ENCODE data around the gene ADNP. TPM values are rescaled to one million over a fixed set of nuclear protein-coding genes. Genes with fewer than 3 reads are reported as not detected.

ADNP gene
- total RNA-seq, 4 donors from 2014 or later = 58.9 to 77.1 (median 72.6) TPM

GRCh38 chr20:50870561-50871161 is 60.6 kb downstream of the ADNP start:
- H3K27ac ChIP-seq = no peak overlapping the region
- H3K36me3 ChIP-seq = no peaks in the 10 kb centered on the region
- no peaks in the 10 kb centered on the region for H3K27me3 ChIP-seq
- H3K4me3 ChIP-seq = no peak overlapping the region
- no peaks in the 10 kb centered on the region for H3K9me3 ChIP-seq
- no peak for DNase-seq (ENCODE audit: low spot score in 2 of 2)
- H3K4me1 ChIP-seq = no peaks in the 10 kb centered on the region
- TF ChIP-seq POLR2AphosphoS5 (IDR thresholded peaks at IDR 0.05) = no peak
- WGBS = 69% methylated on average over 19 of the region's 19 CpGs

GRCh38 chr20:50868509-50869495 is 62.4 kb downstream of the ADNP start:
- no peak for TF ChIP-seq EP300 (IDR thresholded peaks at IDR 0.05)
- TF ChIP-seq CTCF (IDR thresholded peaks at IDR 0.05) = no peak
- no peak for TF ChIP-seq POLR2A (IDR thresholded peaks at IDR 0.05)
- no peak for TF ChIP-seq POLR2AphosphoS5 (IDR thresholded peaks at IDR 0.05)
- H3K4me3 ChIP-seq = no peak overlapping the region
- H3K36me3 ChIP-seq = no peaks in the 10 kb centered on the region
- H3K27ac ChIP-seq = no peak overlapping the region
- DNase-seq (ENCODE audit: low spot score in 2 of 2) = no peak
- no peaks in the 10 kb centered on the region for H3K4me1 ChIP-seq
- 92% methylated on average over 10 of the region's 11 CpGs for WGBS
- H3K27me3 ChIP-seq = no peaks in the 10 kb centered on the region
- H3K9me3 ChIP-seq = no peaks in the 10 kb centered on the region

- no peak for TF ChIP-seq CTCF (IDR thresholded peaks at IDR 0.05)
- no peak for TF ChIP-seq EP300 (IDR thresholded peaks at IDR 0.05)
- TF ChIP-seq POLR2AphosphoS5 (IDR thresholded peaks at IDR 0.05) = no peak
- TF ChIP-seq POLR2A (IDR thresholded peaks at IDR 0.05) = no peak
Measured at GRCh38 chr20:50867805-50868204, 63.4 kb downstream of the ADNP start.

GRCh38 chr20:50866831-50867230 is 64.4 kb downstream of the ADNP start:
- H3K4me3 ChIP-seq = no peak overlapping the region
- no peaks in the 10 kb centered on the region for H3K4me1 ChIP-seq
- no peak for DNase-seq (ENCODE audit: low spot score in 2 of 2)
- no peaks in the 10 kb centered on the region for H3K9me3 ChIP-seq
- H3K27me3 ChIP-seq = no peaks in the 10 kb centered on the region
- no peak overlapping the region for H3K27ac ChIP-seq
- no peaks in the 10 kb centered on the region for H3K36me3 ChIP-seq
- 89% methylated on average over 9 of the region's 9 CpGs for WGBS
- TF ChIP-seq CTCF (IDR thresholded peaks at IDR 0.05) = no peak
- no peak for TF ChIP-seq EP300 (IDR thresholded peaks at IDR 0.05)
- TF ChIP-seq POLR2AphosphoS5 (IDR thresholded peaks at IDR 0.05) = no peak
- no peak for TF ChIP-seq POLR2A (IDR thresholded peaks at IDR 0.05)

More at GRCh38 chr20:50867805-50868204, 63.4 kb downstream of the ADNP start:
- H3K9me3 ChIP-seq = no peaks in the 10 kb centered on the region
- no peaks in the 10 kb centered on the region for H3K27me3 ChIP-seq
- H3K27ac ChIP-seq = no peak overlapping the region
- WGBS = 88% methylated on average over 6 of the region's 6 CpGs
- H3K4me3 ChIP-seq = no peak overlapping the region
- no peaks in the 10 kb centered on the region for H3K4me1 ChIP-seq
- DNase-seq (ENCODE audit: low spot score in 2 of 2) = no peak
- H3K36me3 ChIP-seq = no peaks in the 10 kb centered on the region

GRCh38 chr20:50866036-50866685 is 65.1 kb downstream of the ADNP start:
- no peak for DNase-seq (ENCODE audit: low spot score in 2 of 2)
- no peak for TF ChIP-seq EP300 (IDR thresholded peaks at IDR 0.05)
- no peak for TF ChIP-seq POLR2AphosphoS5 (IDR thresholded peaks at IDR 0.05)
- TF ChIP-seq CTCF (IDR thresholded peaks at IDR 0.05) = no peak
- no peak for TF ChIP-seq POLR2A (IDR thresholded peaks at IDR 0.05)
- H3K27me3 ChIP-seq = no peaks in the 10 kb centered on the region
- no peaks in the 10 kb centered on the region for H3K9me3 ChIP-seq
- H3K36me3 ChIP-seq = no peaks in the 10 kb centered on the region
- H3K4me3 ChIP-seq = no peak overlapping the region
- H3K27ac ChIP-seq = no peak overlapping the region
- WGBS = 86% methylated on average over 11 of the region's 12 CpGs
- no peaks in the 10 kb centered on the region for H3K4me1 ChIP-seq
